ENCODE data around the gene ST8SIA2.
"Not testable (repeated sequence)": the region's sequence is repeated elsewhere in the genome, so short reads cannot be mapped to it uniquely, and the experiment has no call there.

Gene ST8SIA2

DNA sequence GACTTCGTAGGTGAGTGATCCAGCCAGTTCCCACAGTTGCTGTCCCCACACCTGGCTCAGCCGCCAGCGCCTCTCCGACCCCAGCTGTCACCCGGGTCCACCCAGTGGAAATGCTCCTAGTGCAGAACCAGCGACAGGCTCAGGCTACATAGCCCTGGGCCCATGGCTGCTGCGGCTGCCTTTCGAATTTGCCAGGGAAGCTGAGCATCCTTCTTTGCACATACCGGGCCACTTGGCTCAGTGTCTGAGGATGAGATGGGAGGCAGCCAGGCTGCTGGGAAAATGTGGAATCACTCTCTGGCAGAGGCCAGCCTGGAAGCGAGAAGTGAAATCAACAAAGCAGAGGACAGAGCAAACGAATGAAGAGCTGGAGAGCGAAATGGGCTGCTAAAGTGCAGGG, 80.1 kb downstream of the ST8SIA2 start:
- Histone ChIP-seq H3K9me3 (ENCODE audit: control insufficient read depth in 1 of 2, low read length in 2 of 2) (no peaks in the 10 kb centered on the region), H3K27me3 (ENCODE audit: control insufficient read depth in 1 of 2, insufficient read depth in 2 of 2, low read length in 2 of 2) (no peaks in the 10 kb centered on the region), H3K4me3 (ENCODE audit: low read depth in 1 of 2, low read length in 2 of 2) (no peak overlapping the region), H3K36me3 (ENCODE audit: control insufficient read depth in 1 of 2, insufficient read depth in 2 of 2, low read length in 2 of 2) (no peaks in the 10 kb centered on the region), H3K4me1 (ENCODE audit: control insufficient read depth in 1 of 2, insufficient read depth in 2 of 2, low read length in 2 of 2) (no peaks in the 10 kb centered on the region), H3K27ac (ENCODE audit: low read depth, low read length) (no peak overlapping the region), H3K9ac (ENCODE audit: low read depth in 1 of 2, low read length in 2 of 2) (no peak overlapping the region)

DNA sequence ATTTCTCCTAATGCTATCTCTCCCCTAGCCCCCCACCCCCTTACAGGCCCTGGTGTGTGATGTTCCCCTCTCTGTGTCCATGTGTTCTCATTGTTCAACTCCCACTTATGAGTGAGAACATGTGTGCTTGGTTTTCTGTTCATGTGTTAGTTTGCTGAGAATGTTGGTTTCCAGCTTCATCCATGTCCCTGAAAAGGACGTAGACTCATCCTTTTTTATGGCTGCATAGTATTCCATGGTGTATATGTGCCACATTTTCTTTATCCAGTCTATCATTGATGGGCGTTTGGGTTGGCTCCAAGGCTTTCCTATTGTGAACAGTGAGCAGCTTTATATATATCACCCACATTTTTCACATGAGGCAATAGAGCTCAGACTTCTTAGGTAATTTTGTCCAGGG, 86.0 kb downstream of the ST8SIA2 start:
- H3K4me3 ChIP-seq (ENCODE audit: low read depth in 1 of 2, low read length in 2 of 2); H3K9me3 ChIP-seq (ENCODE audit: control insufficient read depth in 1 of 2, low read length in 2 of 2); H3K9ac ChIP-seq (ENCODE audit: low read depth in 1 of 2, low read length in 2 of 2); H3K4me1 ChIP-seq (ENCODE audit: control insufficient read depth in 1 of 2, insufficient read depth in 2 of 2, low read length in 2 of 2); H3K36me3 ChIP-seq (ENCODE audit: control insufficient read depth in 1 of 2, insufficient read depth in 2 of 2, low read length in 2 of 2); H3K27me3 ChIP-seq (ENCODE audit: control insufficient read depth in 1 of 2, insufficient read depth in 2 of 2, low read length in 2 of 2); H3K27ac ChIP-seq (ENCODE audit: low read depth, low read length): not testable (repeated sequence)

DNA sequence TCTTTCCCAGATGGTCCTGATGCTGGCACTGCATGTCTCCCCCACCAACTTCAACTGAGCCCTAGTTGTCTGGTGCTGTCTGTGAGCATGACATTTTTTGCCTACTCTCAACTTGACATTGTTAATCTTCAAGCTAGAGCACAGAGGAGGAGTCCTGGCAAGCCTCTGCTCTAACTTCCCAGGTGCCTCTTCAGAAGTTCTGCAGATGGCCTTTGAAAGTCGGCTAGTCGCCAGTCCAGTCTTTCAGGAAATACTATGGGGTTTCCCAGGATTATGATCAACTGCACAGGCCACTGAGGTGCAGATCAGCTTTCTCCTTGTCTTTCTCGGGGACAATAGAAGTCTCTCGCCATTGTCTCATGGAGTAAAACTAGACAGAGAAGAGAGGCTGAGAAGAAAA, 86.7 kb downstream of the ST8SIA2 start:
- H3K4me3 ChIP-seq (ENCODE audit: low read depth in 1 of 2, low read length in 2 of 2), result no peak overlapping the region
- H3K36me3 ChIP-seq (ENCODE audit: control insufficient read depth in 1 of 2, insufficient read depth in 2 of 2, low read length in 2 of 2), result no peaks in the 10 kb centered on the region
- H3K4me1 ChIP-seq (ENCODE audit: control insufficient read depth in 1 of 2, insufficient read depth in 2 of 2, low read length in 2 of 2), result no peaks in the 10 kb centered on the region
- H3K9ac ChIP-seq (ENCODE audit: low read depth in 1 of 2, low read length in 2 of 2), result no peak overlapping the region
- H3K9me3 ChIP-seq (ENCODE audit: control insufficient read depth in 1 of 2, low read length in 2 of 2), result no peaks in the 10 kb centered on the region
- peaks cover 0 to 3% of the 10 kb centered on the region in 2 donors for H3K27me3 ChIP-seq (ENCODE audit: control insufficient read depth in 1 of 2, insufficient read depth in 2 of 2, low read length in 2 of 2)
- no peak overlapping the region for H3K27ac ChIP-seq (ENCODE audit: low read depth, low read length)

DNA sequence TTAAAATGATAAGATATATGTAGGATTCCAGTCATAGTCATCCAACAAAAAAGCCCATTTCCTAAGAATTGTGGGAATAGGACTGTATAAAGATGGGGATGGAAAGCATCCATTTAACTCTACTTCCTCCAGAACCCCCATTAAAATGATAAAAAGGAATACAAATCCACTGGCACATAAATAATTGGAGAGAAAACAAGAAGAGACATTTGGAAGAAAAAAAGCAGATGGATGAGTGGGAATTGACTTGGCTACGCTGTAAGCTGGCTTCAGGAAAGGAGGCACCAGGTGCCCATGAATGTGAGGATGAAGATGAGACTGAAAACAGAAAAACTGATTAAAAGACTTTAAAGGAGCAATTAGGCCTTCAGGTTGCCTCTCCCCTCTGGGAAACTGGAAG, 91.8 kb downstream of the ST8SIA2 start:
- Histone ChIP-seq H3K9me3 (ENCODE audit: control insufficient read depth in 1 of 2, low read length in 2 of 2) (peaks cover 0 to 4% of the 10 kb centered on the region in 2 donors), H3K36me3 (ENCODE audit: control insufficient read depth in 1 of 2, insufficient read depth in 2 of 2, low read length in 2 of 2) (no peaks in the 10 kb centered on the region), H3K9ac (ENCODE audit: low read depth in 1 of 2, low read length in 2 of 2) (no peak overlapping the region), H3K27ac (ENCODE audit: low read depth, low read length) (no peak overlapping the region), H3K27me3 (ENCODE audit: control insufficient read depth in 1 of 2, insufficient read depth in 2 of 2, low read length in 2 of 2) (no peaks in the 10 kb centered on the region), H3K4me1 (ENCODE audit: control insufficient read depth in 1 of 2, insufficient read depth in 2 of 2, low read length in 2 of 2) (no peaks in the 10 kb centered on the region), H3K4me3 (ENCODE audit: low read depth in 1 of 2, low read length in 2 of 2) (no peak overlapping the region)

DNA sequence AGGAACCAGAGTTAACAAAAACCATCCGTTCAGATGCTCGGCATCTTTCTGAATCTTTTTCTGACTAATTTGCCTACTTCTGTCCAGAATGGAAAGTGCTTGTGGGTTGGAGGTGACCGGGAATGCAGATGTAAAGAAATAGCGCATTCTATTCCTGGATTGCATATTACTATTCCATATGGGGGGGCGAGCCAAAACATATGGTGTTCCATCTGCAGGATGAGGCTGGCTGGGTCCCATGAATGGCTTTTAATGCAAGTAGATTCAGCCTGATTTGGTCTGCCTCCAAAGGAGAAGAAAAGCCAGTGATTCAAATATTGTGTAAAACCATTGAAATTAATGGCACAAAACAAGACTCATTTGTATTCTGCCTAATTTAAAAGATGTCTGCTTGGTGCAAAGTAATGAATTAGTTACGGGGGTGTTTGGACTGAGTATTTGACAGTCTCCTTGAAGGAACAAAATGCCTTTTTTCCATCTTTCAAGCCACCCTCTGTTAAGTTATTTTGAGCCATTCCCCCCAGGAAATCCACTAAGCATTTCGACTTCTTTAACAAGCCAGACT, 99.0 kb downstream of the ST8SIA2 start:
- H3K9me3 ChIP-seq (ENCODE audit: control insufficient read depth in 1 of 2, low read length in 2 of 2), result peaks cover 0 to 4% of the 10 kb centered on the region in 2 donors
- H3K9ac ChIP-seq (ENCODE audit: low read depth in 1 of 2, low read length in 2 of 2), result no peak overlapping the region
- peaks cover 0 to 13% of the 10 kb centered on the region in 2 donors for H3K27me3 ChIP-seq (ENCODE audit: control insufficient read depth in 1 of 2, insufficient read depth in 2 of 2, low read length in 2 of 2)
- H3K4me3 ChIP-seq (ENCODE audit: low read depth in 1 of 2, low read length in 2 of 2), result no peak overlapping the region
- no peak overlapping the region for H3K27ac ChIP-seq (ENCODE audit: low read depth, low read length)
- no peaks in the 10 kb centered on the region for H3K4me1 ChIP-seq (ENCODE audit: control insufficient read depth in 1 of 2, insufficient read depth in 2 of 2, low read length in 2 of 2)
- no peaks in the 10 kb centered on the region for H3K36me3 ChIP-seq (ENCODE audit: control insufficient read depth in 1 of 2, insufficient read depth in 2 of 2, low read length in 2 of 2)

DNA sequence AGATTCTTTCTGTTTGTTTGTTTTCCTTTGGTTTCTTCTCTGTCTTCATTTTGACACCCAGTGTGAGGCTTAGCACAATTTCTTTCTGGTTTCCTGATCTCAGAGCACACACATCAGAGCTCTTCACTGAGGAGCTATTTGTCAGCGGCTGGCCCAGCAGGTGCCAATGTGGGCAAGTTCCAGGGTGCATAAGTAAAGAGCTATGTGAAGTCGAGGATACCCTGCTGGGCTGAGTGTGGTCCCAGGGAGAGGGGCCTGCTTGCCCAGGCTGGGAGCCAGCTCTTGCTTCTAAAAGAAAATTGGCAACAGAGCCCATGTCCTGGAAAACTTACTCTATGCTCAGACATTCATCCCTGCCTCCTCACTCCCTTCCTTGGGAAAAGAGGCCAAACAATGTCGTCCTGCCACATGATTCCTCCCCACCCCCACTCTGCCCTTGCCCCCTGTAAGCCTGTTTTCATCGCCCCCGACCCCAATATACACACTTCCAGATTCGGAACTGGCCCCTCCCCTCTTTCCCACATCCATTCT, 101.2 kb downstream of the ST8SIA2 start:
- Histone ChIP-seq H3K9me3 (ENCODE audit: control insufficient read depth in 1 of 2, low read length in 2 of 2) (peaks cover 0 to 2% of the 10 kb centered on the region in 2 donors), H3K36me3 (ENCODE audit: control insufficient read depth in 1 of 2, insufficient read depth in 2 of 2, low read length in 2 of 2) (no peaks in the 10 kb centered on the region), H3K4me1 (ENCODE audit: control insufficient read depth in 1 of 2, insufficient read depth in 2 of 2, low read length in 2 of 2) (no peaks in the 10 kb centered on the region), H3K27me3 (ENCODE audit: control insufficient read depth in 1 of 2, insufficient read depth in 2 of 2, low read length in 2 of 2) (peaks cover 0 to 14% of the 10 kb centered on the region in 2 donors), H3K4me3 (ENCODE audit: low read depth in 1 of 2, low read length in 2 of 2) (no peak overlapping the region), H3K27ac (ENCODE audit: low read depth, low read length) (no peak overlapping the region), H3K9ac (ENCODE audit: low read depth in 1 of 2, low read length in 2 of 2) (no peak overlapping the region)

DNA sequence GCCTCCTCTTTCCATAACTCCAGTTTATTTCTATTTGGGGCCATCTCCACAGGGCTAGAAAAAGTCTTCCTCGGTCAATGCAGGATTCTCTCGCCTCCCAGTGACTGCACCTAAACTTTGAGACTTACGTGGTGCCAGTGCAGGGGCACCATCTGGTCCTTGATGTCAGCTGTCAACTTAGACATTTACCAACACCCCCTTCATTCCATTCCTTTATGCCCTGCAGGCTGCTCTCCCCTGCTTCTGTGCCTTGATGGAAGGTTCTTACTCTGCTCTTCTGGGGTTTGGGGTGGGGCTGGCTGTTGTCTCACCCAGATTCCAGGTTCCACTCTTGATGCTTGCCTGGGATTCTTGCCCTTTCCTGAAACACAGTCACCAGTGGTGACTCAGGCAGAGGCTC, 101.8 kb downstream of the ST8SIA2 start:
- Histone ChIP-seq H3K4me1 (ENCODE audit: control insufficient read depth in 1 of 2, insufficient read depth in 2 of 2, low read length in 2 of 2) (no peaks in the 10 kb centered on the region), H3K4me3 (ENCODE audit: low read depth in 1 of 2, low read length in 2 of 2) (no peak overlapping the region), H3K27me3 (ENCODE audit: control insufficient read depth in 1 of 2, insufficient read depth in 2 of 2, low read length in 2 of 2) (peaks cover 0 to 16% of the 10 kb centered on the region in 2 donors), H3K9me3 (ENCODE audit: control insufficient read depth in 1 of 2, low read length in 2 of 2) (no peaks in the 10 kb centered on the region), H3K9ac (ENCODE audit: low read depth in 1 of 2, low read length in 2 of 2) (no peak overlapping the region), H3K27ac (ENCODE audit: low read depth, low read length) (no peak overlapping the region), H3K36me3 (ENCODE audit: control insufficient read depth in 1 of 2, insufficient read depth in 2 of 2, low read length in 2 of 2) (no peaks in the 10 kb centered on the region)

DNA sequence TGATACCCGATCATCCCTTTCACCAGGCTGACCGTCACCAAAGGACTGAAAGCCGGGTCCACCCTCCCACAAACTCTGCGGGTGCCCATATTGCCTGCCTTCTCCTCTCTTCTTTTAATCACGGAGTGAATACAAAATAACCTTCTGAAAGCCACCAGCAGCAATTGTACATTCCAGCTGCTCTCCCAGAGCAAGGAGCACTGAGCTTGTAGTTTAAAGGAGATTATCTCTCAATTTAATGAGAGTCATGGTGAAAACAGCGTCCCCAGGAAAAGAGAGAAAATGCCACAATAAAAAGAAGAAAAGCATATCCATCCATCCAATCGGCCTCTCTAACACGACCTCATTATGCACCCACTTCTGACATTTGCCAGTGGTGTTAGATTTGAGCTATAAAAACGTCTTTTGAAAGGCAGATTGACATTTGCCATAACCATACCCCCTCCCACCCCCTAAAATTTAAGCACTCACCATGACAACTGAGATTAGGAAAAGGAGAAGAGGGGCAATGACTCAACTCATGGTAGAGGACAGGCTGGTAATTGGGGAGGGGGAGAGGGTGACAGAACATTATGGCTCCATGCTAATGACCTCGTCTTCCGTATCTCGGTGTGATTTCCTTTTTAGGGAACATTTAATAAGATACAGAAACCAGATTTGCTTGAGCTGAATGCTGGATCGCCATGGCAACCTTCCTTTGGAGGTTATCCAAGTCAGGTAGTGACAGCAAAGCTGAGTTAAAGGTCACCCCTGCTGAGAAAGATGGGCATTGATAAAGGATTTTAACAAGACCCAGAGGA, 106.2 kb downstream of the ST8SIA2 start:
- H3K9ac ChIP-seq (ENCODE audit: low read depth in 1 of 2, low read length in 2 of 2), result no peak overlapping the region
- no peak overlapping the region for H3K4me3 ChIP-seq (ENCODE audit: low read depth in 1 of 2, low read length in 2 of 2)
- peaks cover 0 to 12% of the 10 kb centered on the region in 2 donors for H3K27me3 ChIP-seq (ENCODE audit: control insufficient read depth in 1 of 2, insufficient read depth in 2 of 2, low read length in 2 of 2)
- H3K27ac ChIP-seq (ENCODE audit: low read depth, low read length), result no peak overlapping the region
- H3K36me3 ChIP-seq (ENCODE audit: control insufficient read depth in 1 of 2, insufficient read depth in 2 of 2, low read length in 2 of 2), result no peaks in the 10 kb centered on the region
- H3K9me3 ChIP-seq (ENCODE audit: control insufficient read depth in 1 of 2, low read length in 2 of 2), result no peaks in the 10 kb centered on the region
- H3K4me1 ChIP-seq (ENCODE audit: control insufficient read depth in 1 of 2, insufficient read depth in 2 of 2, low read length in 2 of 2), result no peaks in the 10 kb centered on the region

DNA sequence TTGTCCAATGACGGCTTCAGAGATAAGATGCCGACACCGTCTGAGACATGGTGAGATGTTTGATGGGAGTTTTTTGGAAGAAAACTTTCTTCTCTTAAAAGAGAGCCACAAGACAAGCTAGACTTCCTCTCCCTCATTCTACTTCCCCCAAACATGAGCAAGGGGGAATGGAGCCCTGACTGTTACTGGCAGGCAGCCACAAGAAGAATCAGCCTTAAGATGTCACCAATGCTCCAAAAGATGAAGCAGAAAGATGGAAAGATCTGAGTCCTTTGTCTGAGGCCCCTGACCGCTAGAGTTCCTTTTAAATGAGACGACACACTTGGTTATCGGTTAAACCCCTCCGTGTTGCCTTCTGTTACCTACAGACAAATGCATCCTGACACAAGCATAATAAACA, 108.7 kb downstream of the ST8SIA2 start:
- H3K4me3 ChIP-seq (ENCODE audit: low read depth in 1 of 2, low read length in 2 of 2), result no peak overlapping the region
- H3K27ac ChIP-seq (ENCODE audit: low read depth, low read length), result no peak overlapping the region
- H3K36me3 ChIP-seq (ENCODE audit: control insufficient read depth in 1 of 2, insufficient read depth in 2 of 2, low read length in 2 of 2), result no peaks in the 10 kb centered on the region
- peaks cover 0 to 3% of the 10 kb centered on the region in 2 donors for H3K27me3 ChIP-seq (ENCODE audit: control insufficient read depth in 1 of 2, insufficient read depth in 2 of 2, low read length in 2 of 2)
- H3K9ac ChIP-seq (ENCODE audit: low read depth in 1 of 2, low read length in 2 of 2), result no peak overlapping the region
- H3K9me3 ChIP-seq (ENCODE audit: control insufficient read depth in 1 of 2, low read length in 2 of 2), result peaks cover under 1 to 4% of the 10 kb centered on the region in 2 donors
- H3K4me1 ChIP-seq (ENCODE audit: control insufficient read depth in 1 of 2, insufficient read depth in 2 of 2, low read length in 2 of 2), result no peaks in the 10 kb centered on the region

DNA sequence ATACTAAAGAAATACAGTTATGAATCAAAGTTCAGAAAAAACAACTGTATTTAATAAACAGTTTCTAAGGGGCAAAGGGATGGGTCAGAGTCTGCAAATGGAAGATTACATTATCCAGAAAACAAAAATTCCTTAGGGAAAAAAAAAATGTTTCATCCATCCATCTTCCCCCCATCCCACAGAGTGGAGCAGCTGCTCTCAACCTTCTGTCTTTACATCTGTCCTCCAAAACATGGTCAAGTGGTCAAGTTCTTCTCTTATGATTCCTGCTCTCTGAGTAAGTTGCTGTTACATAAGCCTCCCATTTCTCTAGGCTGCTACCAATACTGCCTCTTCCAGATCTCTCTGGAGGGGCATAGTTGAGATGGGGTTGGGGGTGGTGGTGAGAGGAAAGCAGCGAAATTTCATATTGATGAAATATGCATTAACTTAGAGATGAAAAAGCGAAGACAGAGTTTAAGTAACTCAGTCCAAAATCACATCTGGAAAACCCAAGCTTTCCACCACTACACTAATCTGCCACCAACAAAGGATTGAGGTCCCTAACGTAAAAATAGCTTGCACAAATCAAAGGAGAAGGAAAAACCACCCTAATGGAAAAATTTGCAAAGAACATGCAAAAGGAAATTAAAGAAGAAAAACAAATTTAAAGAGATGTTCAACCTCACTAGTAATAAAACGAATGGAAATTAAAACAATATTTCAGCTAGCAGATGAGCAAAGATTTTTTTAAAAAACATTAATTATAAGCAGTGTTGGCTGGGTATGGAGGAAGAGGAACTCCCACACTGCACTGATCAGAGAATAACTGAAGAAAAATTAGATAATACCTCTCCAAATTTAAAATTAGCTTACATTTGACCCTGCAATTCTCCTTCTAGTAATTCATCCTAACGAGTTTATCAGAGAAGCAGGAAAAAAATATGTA, 109.5 kb downstream of the ST8SIA2 start:
- peaks cover 3 to 5% of the 10 kb centered on the region in 2 donors for H3K9me3 ChIP-seq (ENCODE audit: control insufficient read depth in 1 of 2, low read length in 2 of 2)
- H3K27ac ChIP-seq (ENCODE audit: low read depth, low read length), result no peak overlapping the region
- H3K27me3 ChIP-seq (ENCODE audit: control insufficient read depth in 1 of 2, insufficient read depth in 2 of 2, low read length in 2 of 2), result peaks cover 0 to 3% of the 10 kb centered on the region in 2 donors
- H3K4me3 ChIP-seq (ENCODE audit: low read depth in 1 of 2, low read length in 2 of 2), result no peak overlapping the region
- no peak overlapping the region for H3K9ac ChIP-seq (ENCODE audit: low read depth in 1 of 2, low read length in 2 of 2)
- no peaks in the 10 kb centered on the region for H3K4me1 ChIP-seq (ENCODE audit: control insufficient read depth in 1 of 2, insufficient read depth in 2 of 2, low read length in 2 of 2)
- no peaks in the 10 kb centered on the region for H3K36me3 ChIP-seq (ENCODE audit: control insufficient read depth in 1 of 2, insufficient read depth in 2 of 2, low read length in 2 of 2)

All from duodenal mucosa (tissue), 2 donors.